HUDEP-2 (cell line): Measurements from ENCODE around the gene TMEM244.
"Not testable (repeated sequence)": the region's sequence is repeated elsewhere in the genome, so short reads cannot be mapped to it uniquely, and the experiment has no call there.

Experiments
- DNase-seq, 76 experiments: peaks; one replicate each; lab custom pipeline; 2025; ENCODE audit not compliant: unreplicated experiment in 76 of 76; lab: John Stamatoyannopoulos, UW

The TMEM244 gene

DNA sequence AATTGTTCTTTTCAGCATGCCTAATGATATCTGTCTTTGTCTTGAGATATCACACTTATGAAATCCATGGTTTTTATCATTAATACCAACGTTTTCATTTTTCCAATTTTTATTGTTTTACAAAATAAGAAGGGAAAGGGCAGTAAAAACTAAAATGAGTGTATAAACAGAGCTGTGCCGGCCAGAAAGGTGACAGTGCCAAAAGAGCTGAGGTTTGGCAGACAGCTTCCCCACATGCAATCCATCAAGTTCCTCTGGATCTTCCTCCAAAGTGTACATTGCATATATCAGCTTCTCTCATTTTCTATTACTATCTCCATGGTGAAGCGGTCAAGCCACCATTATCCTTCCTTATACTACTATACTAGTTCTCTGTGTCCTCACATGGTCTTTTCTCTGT, 10.1 kb upstream of the TMEM244 start:
- no peak for DNase-seq

DNA sequence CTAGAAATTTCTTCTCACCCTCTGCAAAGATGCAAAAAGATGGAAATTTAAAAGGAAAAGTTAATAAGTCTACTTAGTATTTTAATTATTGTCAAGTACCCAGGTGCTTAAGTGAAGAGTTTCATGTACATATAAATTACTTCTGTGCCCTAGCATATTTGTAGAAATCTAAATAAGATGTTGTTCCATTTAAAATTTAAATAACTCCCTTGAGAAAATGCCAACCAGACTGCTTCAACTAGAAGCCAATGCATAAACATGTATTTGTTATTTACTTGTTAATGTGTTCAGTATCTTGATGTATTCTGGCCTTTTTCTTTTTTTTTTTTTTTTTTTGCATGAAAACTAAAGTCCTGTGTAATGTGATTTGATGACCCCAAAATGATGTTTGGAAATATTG, 6.3 kb upstream of the TMEM244 start:
- no peak for DNase-seq

DNA sequence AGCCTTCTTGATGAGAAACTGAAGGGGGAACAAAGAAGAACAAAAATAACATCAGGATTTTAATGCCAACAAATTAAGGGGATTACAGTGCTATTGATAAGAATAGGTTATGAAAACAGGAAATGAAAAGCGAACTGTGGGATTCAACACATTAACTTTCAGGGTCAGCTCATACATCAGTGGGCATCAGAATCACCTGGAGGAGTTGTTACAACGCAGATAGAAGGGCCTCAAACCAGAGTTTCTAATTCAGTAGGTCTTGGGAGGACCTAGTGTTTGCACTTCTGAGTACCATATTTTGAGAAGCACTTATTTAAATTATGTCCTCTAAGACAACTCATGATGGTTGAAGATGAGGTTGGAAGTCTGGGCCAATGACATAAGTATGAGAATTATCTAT, 5.6 kb upstream of the TMEM244 start:
- DNase-seq: no peak

DNA sequence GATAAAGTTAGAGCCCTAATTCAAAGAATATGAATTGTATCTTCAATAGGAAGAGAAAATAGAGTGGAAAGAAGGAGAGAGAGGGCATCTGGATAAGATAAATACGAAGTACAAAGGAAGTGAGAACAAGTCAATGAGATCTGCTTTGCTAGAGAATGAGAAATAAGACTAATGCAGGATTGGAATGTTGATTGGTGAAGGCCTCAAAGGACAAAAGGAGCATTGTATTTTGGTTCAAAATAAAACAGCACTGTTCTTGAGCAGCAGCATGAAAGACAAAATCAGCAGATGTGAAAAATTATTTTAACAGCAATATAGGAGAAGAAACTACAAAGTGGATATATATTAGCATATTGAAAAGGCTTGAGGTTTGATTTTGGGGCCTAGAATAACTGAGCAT, 5.1 kb upstream of the TMEM244 start:
- no peak for DNase-seq

DNA sequence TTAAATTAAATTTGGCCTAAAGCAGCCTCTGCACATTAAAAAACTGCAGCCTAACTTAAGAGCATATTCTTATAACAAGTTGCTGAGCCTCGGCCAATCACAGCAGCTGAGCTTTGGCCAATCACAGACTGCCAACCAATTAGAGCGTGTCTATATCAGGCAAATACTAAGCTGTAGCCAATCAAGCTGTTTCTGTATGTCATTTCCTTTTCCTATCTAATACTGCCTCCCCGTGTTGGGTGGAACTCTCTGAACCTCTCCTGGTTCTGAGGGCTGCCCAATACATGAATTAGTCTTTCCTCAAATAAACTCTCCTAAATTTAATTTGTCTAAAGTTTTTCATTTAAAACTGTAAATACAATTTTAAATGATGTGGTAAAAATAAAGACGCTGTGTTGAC, 3.9 kb upstream of the TMEM244 start:
- DNase-seq: peak in 1 of 76 experiments; percentile 27

DNA sequence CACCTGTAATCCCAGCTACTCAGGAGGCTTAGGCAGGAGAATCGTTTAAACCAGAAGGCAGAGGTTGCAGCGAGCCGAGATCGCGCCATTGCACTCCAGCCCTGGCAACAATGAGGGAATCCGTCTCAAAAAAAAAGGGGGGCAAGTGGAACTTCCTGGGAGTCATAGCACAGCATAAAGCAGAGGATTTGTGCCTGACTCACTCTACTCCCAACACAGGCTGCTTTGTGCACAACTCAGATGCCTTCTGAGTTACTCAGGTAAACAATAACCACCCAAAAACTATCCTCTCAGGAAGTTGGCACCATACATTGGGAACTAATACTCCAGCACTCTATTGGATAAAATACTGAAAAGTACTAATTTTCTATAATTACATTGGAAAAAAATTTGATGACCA, 2.5 kb upstream of the TMEM244 start:
- DNase-seq: no peak

DNA sequence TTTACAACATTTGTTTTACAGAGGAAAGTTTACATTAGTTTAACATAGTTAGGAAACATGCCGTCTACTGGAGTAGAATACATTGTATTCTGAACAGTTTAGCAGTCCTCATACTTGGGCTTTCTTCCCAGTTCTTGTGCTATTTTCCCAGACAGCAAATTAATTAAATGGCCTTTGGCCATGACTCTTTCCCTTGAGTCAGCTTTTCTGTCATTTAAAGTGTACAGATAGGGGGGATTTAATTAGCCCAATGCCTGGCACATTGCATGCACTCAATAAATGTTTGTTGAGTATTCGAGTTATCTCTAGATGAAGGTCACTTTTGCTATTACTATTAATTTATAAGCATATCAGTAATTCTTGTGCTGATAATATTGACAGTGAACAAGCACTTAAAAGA, 1.6 kb downstream of the TMEM244 start:
- no peak for DNase-seq

DNA sequence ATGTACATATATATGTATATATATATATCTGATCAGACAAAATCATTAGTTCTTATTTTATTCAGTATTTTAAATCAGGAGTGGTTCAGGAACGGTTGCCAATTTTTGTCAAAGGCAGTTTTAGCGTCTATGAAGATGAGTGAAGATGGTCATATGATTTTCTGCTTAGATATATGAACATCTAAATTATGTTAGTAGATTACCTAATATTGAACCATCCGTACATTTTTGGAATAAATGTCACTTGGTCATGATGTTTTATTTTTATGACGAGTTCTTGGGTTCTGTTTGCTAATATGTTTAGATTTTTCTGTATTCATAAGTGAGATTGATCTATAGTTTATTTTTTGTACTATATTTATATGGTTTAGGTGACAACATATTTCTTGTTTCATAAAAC, 3.3 kb downstream of the TMEM244 start:
- DNase-seq: no peak

DNA sequence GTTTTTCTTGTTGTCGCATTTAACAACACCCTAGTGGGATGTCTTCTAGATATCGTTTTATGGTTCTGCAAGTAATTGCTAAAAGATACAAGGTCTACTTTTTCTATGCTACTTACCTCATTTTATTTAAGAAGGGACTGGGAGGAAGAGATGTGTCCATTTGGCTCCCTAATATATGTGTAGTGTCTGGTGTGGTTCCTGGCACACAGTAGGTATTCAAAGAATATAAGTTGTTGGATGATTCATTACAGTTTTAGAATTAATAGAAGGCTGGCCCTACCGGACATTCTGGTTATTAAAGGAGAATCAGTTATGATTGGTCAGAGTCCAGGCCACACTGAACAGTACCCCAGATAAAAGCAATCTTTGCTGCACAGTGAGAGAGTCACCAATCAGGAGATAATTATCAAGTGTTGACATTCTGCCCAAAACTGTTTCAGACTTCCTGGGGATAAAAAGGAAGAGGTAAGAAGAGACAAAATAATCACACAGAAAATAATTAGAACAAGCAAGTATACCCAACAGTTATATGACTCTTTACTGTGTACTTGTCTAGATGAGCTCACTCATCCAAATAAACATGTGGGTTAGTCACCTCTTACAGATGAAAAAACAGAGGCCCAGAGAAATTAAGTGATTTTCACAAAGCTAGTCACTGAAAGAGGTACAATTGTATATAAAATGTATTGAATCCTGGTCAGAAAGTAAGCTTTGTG, 7.0 kb downstream of the TMEM244 start:
- peak in 43 of 76 experiments; percentile 10 to 93 (median 72) for DNase-seq

DNA sequence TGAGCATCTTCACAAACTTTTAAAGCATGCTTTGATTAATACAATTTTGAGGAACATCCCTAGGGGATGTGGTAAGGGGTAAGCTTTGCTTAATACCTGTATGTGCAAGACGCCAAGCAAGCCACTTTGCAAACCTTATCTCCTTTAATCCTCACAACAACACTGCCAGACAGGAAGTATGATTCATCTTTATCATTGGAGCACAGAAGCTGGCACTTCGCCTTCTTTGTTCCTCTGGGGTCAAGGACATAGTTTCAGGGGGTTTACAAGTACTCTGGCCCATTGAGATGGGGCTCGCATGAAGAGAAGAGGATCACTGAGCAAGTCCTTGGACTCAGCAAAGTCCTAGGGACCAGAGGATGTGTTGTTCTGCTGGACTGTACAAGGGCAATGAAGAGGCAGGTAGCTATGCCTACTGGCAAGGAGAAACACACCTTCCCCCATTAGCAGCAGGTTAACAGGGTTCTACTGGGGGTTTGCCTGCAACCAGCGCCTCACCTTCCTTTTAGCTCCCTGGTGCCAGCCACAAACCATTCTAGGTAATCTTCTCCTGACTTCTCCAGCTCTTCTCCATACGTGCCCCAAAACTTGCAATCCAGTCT, 8.8 kb downstream of the TMEM244 start:
- peak in 75 of 76 experiments; percentile 10 to 93 (median 74) for DNase-seq

DNA sequence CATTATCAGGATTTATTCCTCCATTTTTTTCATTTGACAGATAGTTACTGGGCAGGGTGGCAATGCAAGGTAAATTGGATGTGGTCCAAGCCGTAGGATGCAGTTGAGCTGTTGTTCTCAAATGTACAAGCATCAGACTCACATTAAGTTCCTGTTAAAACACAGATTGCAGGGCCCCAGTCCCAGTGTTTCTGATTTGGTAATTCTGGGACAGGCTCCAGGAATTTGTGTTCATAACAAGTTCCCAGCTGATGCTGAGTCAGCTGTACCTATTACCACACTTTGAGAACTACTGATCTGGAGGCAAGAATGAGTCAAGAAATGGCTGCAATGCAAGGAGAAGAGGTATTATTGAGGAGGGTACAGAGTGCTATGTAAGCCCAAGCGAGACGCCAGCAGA, 11.7 kb downstream of the TMEM244 start:
- peak in 8 of 76 experiments; percentile 16 to 33 (median 25) for DNase-seq

DNA sequence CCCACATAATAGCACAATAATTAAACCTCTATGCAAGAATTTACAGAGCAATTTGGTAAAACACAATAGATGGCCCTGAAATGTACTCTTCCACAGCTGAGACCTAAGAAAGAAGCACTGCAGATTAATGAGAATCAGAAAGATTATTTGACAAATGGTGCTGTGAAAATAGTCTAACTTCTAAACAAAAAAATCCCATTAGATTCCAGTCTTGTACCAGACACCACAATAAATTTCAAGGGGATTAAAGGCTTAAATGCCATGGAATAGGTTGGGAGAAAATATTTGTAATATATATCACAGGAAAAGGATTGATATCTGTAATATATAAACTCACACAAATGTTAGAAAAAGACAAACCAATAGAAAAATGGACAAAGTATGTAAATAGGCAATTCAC, 14.4 kb downstream of the TMEM244 start:
- DNase-seq: no peak

DNA sequence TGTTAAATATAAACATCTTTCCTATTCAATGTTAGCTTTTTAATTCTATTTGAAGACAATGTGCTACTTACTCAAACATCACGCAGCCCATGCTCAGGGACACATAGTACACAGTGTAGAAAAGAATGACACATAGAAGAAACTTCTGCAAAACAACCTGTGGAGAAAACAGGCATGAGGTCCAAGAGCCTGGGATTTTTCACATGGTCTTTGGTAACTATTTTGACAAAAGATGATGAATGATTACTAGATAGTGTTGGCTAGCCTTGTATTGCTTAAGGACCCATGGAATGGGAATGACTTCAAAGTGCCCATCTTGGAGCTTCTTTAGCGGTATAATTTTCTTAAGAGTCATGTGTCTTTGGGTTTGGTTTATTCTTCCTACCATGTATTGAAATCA, 15.4 kb downstream of the TMEM244 start:
- no peak for DNase-seq

DNA sequence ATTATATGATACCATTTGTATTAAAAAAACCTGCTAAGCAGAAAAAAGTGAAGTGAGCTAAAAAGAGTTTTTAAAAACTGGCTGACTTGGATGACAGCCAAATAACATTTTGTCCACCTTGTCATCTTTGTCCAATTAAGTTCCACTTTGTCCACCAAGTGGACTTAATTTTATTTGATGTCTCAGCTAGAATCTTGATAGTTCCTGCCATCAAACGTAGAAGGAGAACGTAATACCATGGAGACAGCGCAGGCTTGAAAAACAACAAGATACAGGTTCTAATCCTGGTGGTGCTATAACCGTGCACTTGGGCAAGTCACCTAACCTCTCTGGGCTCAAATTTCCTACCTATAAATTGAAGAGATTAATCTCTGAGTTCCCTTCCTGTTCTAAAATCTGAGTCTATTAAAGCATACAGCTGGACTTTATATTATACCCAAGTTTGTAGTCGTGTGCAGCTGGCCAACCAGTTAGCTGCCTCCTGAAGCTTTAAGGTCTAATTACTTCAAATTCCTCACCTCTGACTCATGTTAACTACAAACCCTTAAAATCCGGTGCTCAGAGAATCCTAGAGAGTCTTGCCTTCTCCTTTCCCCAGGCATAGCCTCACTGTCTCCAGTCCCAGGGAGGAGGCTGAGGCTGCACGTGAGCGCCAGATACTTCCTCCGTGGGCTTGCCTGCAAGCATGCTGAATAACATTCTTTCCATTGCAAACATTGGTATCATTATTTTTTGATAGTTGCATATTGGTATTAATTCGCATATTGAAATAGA, 16.8 kb downstream of the TMEM244 start:
- no peak for DNase-seq

DNA sequence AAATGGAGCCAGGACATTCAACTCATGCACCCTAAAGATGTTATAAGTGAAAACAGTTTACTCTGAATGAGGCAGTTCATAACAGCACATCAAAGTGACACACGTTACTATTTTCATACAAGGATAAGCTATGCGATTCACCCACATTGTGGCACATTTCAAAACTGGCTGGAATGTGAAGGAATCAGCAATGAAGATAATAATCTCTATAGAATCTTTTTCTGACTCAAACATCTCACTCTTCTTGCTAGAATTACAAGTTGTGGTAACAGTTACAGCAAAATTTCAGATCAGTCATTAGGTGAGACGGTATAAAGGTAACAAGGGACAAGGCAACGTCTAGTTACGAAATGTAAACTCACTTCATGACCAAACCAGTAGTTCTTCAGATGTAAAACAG, 17.5 kb downstream of the TMEM244 start:
- no peak for DNase-seq

DNA sequence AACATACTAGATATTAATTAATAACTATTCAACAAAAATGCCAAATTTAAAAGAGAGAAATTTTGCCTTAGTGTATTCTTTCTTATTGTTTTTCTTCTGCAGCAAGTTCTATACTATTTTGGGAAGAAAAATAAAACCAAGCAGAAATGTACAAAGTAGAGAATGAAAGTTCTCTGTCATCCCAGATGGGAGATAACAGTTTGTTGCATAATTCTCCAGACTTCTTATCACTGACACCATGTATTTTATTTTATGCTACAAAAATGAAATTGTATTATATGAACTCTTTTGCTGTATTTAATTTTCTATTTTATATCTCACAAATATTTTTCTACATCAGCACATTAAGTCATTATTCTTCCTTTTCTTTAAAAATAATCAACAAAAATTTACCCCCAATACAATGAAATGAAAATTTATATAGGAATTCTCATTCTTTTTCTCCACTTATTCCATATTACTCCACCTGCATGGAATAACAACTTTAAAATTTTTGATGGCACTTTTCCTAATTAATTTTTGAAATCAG, 18.2 kb downstream of the TMEM244 start:
- peak in 5 of 76 experiments; percentile 11 to 44 (median 15) for DNase-seq

DNA sequence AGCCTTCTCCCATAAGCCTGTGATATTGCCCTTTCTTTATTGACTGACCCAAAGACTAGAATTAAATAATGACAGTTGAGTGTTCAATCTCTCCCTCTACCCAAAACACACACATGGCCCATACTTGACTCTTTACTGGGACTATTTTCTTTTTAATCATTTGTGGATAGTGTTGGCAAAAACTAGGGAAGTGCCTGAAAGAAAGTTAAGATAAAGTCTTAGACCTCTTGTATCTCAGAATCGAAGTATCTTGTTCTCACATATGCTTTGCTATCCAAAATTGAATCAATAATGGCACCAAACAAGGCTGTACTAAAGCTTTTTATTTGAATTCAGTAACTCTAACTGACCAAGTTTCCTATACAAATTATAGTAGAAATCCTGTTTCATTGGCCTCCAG, 19.0 kb downstream of the TMEM244 start:
- peak in 1 of 76 experiments; percentile 27 for DNase-seq

DNA sequence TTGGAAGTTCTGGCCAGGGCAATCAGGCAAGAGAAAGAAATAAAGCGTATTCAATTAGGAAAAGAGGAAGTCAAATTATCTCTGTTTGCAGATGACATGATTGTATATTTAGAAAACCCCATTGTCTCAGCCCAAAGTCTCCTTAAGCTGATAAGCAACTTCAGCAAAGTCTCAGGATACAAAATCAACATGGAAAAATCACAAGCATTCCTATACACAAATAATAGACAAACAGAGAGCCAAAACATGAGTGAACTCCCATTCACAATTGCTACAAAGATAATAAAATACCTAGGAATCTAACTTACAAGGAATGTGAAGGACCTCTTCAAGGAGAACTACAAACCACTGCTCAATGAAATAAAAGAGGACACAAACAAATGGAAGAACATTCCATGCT, 21.6 kb downstream of the TMEM244 start:
- not testable (repeated sequence) for DNase-seq

DNA sequence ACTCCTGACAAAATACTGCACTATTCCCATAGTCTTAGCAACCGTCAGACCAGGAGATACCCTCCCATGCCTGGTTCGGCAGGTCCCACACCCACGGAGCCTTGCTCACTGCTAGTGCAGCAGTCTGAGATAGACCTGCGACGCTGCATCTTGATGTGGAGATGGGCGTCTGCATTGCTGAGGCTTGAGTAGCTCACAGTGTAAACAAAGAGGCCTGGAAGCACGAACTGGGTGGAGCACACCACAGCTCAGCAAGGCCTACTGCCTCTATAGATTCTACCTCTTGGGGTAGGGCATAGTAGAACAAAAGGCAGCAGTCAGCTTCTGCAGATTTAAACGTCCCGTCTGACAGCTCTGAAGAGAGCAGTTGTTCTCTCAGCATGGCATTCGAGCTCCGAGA, 25.4 kb downstream of the TMEM244 start:
- no peak for DNase-seq

DNA sequence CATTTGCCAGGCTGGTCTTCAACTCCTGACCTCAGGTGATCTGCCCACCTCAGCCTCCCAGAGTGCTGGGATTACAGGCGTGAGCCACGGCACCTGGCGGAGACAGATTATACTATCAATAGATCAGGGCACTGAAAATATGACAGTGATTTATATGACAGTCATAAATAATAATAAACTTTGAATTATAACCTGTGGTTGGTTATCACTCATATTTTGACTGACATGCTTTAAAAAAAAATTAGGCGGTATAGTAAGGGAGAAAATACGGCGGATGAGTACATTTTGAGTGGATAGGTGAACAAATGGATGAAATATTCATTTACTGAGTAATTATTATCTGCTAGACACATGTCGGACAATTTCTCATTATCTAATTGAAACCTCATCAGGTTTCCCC, 28.8 kb downstream of the TMEM244 start:
- DNase-seq: no peak

DNA sequence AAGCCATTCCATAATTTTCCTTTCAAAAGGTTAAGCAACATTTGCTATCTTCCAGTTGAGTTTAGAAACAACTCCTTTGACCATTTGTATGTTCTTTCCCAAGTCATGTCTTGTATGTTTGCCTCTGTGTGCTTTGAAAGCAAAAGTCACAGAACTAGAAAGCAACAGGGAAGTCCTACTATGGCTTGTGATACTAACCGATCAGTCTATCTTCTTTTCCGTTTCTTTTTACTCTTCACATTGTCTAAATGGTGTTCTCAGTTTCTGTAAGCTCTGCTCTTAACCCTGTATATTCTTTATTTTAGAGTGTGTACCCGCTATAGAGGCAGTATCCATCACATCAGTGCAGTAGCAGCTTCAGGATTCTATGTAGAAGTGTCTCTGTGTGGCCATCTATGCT, 32.9 kb downstream of the TMEM244 start:
- no peak for DNase-seq

DNA sequence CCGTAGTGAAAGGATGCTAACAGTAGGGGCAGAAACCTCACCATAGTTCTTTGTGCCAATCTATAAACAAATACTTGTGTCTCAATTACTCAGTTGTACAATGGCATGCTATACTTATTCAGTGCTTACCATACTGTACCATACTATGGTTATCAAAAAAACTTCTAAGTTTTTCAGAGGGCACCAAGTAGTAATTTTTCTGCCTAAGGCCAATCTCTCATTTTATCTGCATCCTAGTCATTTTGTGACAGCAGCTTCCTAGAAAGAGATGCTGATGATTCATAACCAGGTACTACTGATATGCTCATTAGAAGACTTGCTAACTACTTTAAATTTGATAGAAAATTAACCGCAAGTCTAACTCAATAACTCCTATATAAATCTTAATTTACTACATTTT, 42.9 kb downstream of the TMEM244 start:
- no peak for DNase-seq
